IMR-90 (cell line): ENCODE results near the gene CTDP1. TPM values are rescaled to one million over a fixed set of nuclear protein-coding genes. Genes with fewer than 3 reads are reported as not detected.

Experiments
- ATAC-seq: fragments of 200-7000 bp; cut with Tn5 transposase; 2 replicates; pipeline ENCODE4 v1.9.1; 2020; ENCODE audit warnings: low read depth, mild to moderate bottlenecking, moderate library complexity
- BruUV-seq: library from RNA; stranded (reverse); fragments of 400-500 nt; replicated peaks from 2 replicates; lab custom pipeline; 2021; lab: Mats Ljungman, UMichigan
- CTCF ChIA-PET: fragments of 300-600 bp; formaldehyde crosslinking; extraction: SDS; loops from one replicate; lab custom pipeline; 2021; ENCODE audit warnings: antibody characterized with exemption; lab: Yijun Ruan, JAX
- POLR2A ChIA-PET: fragments of 300-600 bp; sonication (Branson Sonifier 250); formaldehyde crosslinking; loops from one replicate; lab custom pipeline; 2022; ENCODE audit warnings: antibody characterized with exemption; ENCODE audit not compliant: unreplicated experiment; lab: Charles Lee
- DNase-seq: peaks from one replicate; pipeline ENCODE4 v3.0.0; 2013
- H2AFZ ChIP-seq: replicated peaks from 2 replicates; pipeline ENCODE3; 2013; ENCODE audit warnings: low read length, mild to moderate bottlenecking; ENCODE audit not compliant: poor library complexity
- H2AK5ac ChIP-seq: 2 replicates; pipeline ENCODE4 v1.6.1; 2013; ENCODE audit warnings: low read depth, low read length, inconsistent platforms
- H2AK9ac ChIP-seq: replicated peaks from 2 replicates; pipeline ENCODE3; 2013; ENCODE audit warnings: mild to moderate bottlenecking, low read depth, low read length, moderate library complexity; ENCODE audit not compliant: poor library complexity
- H2BK120ac ChIP-seq: 2 replicates; pipeline ENCODE4 v1.6.1; 2013; ENCODE audit warnings: low read depth, low read length, inconsistent platforms
- H2BK15ac ChIP-seq: 3 replicates; pipeline ENCODE4 v1.6.1; 2013; ENCODE audit warnings: low read depth, low read length, inconsistent platforms
- H2BK20ac ChIP-seq: 2 replicates; pipeline ENCODE4 v1.6.1; 2013; ENCODE audit warnings: low read depth, mild to moderate bottlenecking, inconsistent platforms, low read length, moderate library complexity
- H2BK5ac ChIP-seq: 2 replicates; pipeline ENCODE4 v1.6.1; 2013; ENCODE audit warnings: mild to moderate bottlenecking, low read depth, low read length, inconsistent platforms; ENCODE audit not compliant: poor library complexity, severe bottlenecking
- H3K14ac ChIP-seq: replicated peaks from 2 replicates; pipeline ENCODE4 v1.6.1; 2013; ENCODE audit warnings: low read depth, low read length, inconsistent platforms
- H3K18ac ChIP-seq: 2 replicates; pipeline ENCODE4 v1.6.1; 2013; ENCODE audit warnings: low read depth, low read length, control low read depth
- H3K23ac ChIP-seq: 2 replicates; pipeline ENCODE4 v1.6.1; 2013; ENCODE audit warnings: low read depth, low read length, inconsistent platforms
- H3K27ac ChIP-seq: 2 replicates; pipeline ENCODE4 v1.5.1; 2013; ENCODE audit warnings: mild to moderate bottlenecking, control low read depth, low read length; ENCODE audit not compliant: insufficient read depth
- H3K27me3 ChIP-seq: 2 replicates; pipeline ENCODE4 v1.6.1; 2013; ENCODE audit warnings: low read length; ENCODE audit not compliant: control insufficient read depth, insufficient read depth
- H3K36me3 ChIP-seq: 2 replicates; pipeline ENCODE4 v1.6.1; 2013; ENCODE audit warnings: low read length, mixed read lengths; ENCODE audit not compliant: control insufficient read depth, insufficient read depth
- H3K4ac ChIP-seq: 2 replicates; pipeline ENCODE4 v1.6.1; 2013; ENCODE audit warnings: low read depth, low read length, inconsistent platforms
- H3K4me1 ChIP-seq: 2 replicates; pipeline ENCODE4 v1.6.1; 2013; ENCODE audit warnings: low read length, mixed read lengths; ENCODE audit not compliant: control insufficient read depth, insufficient read depth
- H3K4me2 ChIP-seq: 2 replicates; pipeline ENCODE4 v1.6.1; 2013; ENCODE audit warnings: low read depth, mild to moderate bottlenecking, control low read depth, low read length, moderate library complexity
- H3K4me3 ChIP-seq: 2 replicates; pipeline ENCODE4 v1.5.1; 2013; ENCODE audit warnings: low read depth, mild to moderate bottlenecking, control low read depth, low read length, moderate library complexity; ENCODE audit not compliant: insufficient read depth
- H3K56ac ChIP-seq: 2 replicates; pipeline ENCODE4 v1.6.1; 2013; ENCODE audit warnings: low read length, inconsistent platforms; ENCODE audit not compliant: insufficient read depth; ENCODE audit errors: extremely low read depth
- H3K79me1 ChIP-seq, 2 experiments: 2 replicates each; pipeline ENCODE4 v1.6.1; 2013; ENCODE audit warnings: low read length in 2 of 2, inconsistent platforms in 1 of 2, low read depth in 1 of 2
- H3K9ac ChIP-seq: 2 replicates; pipeline ENCODE4 v1.6.1; 2013; ENCODE audit warnings: low read depth, low read length, control low read depth
- H3K9me1 ChIP-seq: 2 replicates; pipeline ENCODE4 v1.6.1; 2013; ENCODE audit warnings: low read length, inconsistent platforms; ENCODE audit not compliant: insufficient read depth
- H3K9me3 ChIP-seq: 2 replicates; pipeline ENCODE4 v1.6.1; 2013; ENCODE audit warnings: low read length; ENCODE audit not compliant: control insufficient read depth, insufficient read depth
- H4K20me1 ChIP-seq: 2 replicates; pipeline ENCODE4 v1.6.1; 2013; ENCODE audit warnings: low read length, inconsistent platforms; ENCODE audit not compliant: insufficient read depth
- H4K5ac ChIP-seq: 2 replicates; pipeline ENCODE4 v1.6.1; 2013; ENCODE audit warnings: mild to moderate bottlenecking, low read depth, low read length, control low read depth
- H4K8ac ChIP-seq, 2 experiments: 2 replicates each; pipeline ENCODE4 v1.6.1; 2013; ENCODE audit warnings: low read depth in 2 of 2, low read length in 2 of 2, control low read depth in 1 of 2, inconsistent platforms in 1 of 2
- H4K91ac ChIP-seq: 2 replicates; pipeline ENCODE4 v1.6.1; 2013; ENCODE audit warnings: low read depth, low read length, inconsistent platforms; ENCODE audit not compliant: insufficient read depth
- BHLHE40 ChIP-seq: fragments of 150-350 bp; IDR thresholded peaks from 2 replicates; pipeline ENCODE4 v1.6.1; 2016; ENCODE audit warnings: mild to moderate bottlenecking, low read depth, low read length
- ELK1 ChIP-seq: fragments of 150-350 bp; IDR thresholded peaks from 2 replicates; pipeline ENCODE4 v1.6.1; 2016; ENCODE audit warnings: low read depth, mild to moderate bottlenecking, low read length, moderate library complexity, borderline replicate concordance
- MAZ ChIP-seq: IDR thresholded peaks from 2 replicates; pipeline ENCODE4 v1.6.1; 2012; ENCODE audit warnings: low read depth, mild to moderate bottlenecking, low read length, improper control_type of control experiment, moderate library complexity, borderline replicate concordance
- MXI1 ChIP-seq: IDR thresholded peaks from 2 replicates; pipeline ENCODE4 v1.6.1; 2012; ENCODE audit warnings: low read depth, mild to moderate bottlenecking, low read length, moderate library complexity, borderline replicate concordance
- RAD21 ChIP-seq: IDR thresholded peaks from 2 replicates; pipeline ENCODE4 v1.6.1; 2012; ENCODE audit warnings: low read length, improper control_type of control experiment
- RCOR1 ChIP-seq: IDR thresholded peaks from 2 replicates; pipeline ENCODE4 v1.6.1; 2012; ENCODE audit warnings: mild to moderate bottlenecking, low read length, improper control_type of control experiment; ENCODE audit not compliant: insufficient replicate concordance
- SMC3 ChIP-seq: fragments of 150-350 bp; IDR thresholded peaks from 2 replicates; pipeline ENCODE4 v1.6.1; 2016; ENCODE audit warnings: low read depth, mild to moderate bottlenecking, antibody characterized with exemption, low read length, moderate library complexity
- USF2 ChIP-seq: fragments of 150-350 bp; IDR thresholded peaks from 2 replicates; pipeline ENCODE4 v1.6.1; 2017; ENCODE audit warnings: mild to moderate bottlenecking, antibody characterized with exemption, low read length, low read depth
- WGBS, 2 experiments: methylation state at CpG; one replicate each; pipeline versions ENCODE4 v1.1.5 to v1.1.7; 2013; ENCODE audit warnings: missing lambda C conversion rate in 2 of 2; ENCODE audit not compliant: insufficient read length in 1 of 2; ENCODE audit errors: extremely low coverage in 2 of 2; 5-methylcytosine and 5-hydroxymethylcytosine counted together
- dilution Hi-C: fragments of 300-500 bp; cut with HindIII; formaldehyde crosslinking; loops from one replicate; pipeline ENCODE4 v1.14.3; 2018; ENCODE audit warnings: low sequenced_read_pairs; ENCODE audit not compliant: unreplicated experiment
- in situ Hi-C: fragments of 300-500 bp; cut with MboI; formaldehyde crosslinking; loops from 3 replicates; pipeline ENCODE4 v1.14.3; 2019; ENCODE audit warnings: low sequenced_read_pairs, inconsistent platforms, mixed read lengths
- intact Hi-C: fragments of 100-400 bp; cut with micrococcal nuclease; formaldehyde crosslinking; loops from 2 replicates; pipeline ENCODE4 v1.10.0; 2022
- polyA plus RNA-seq, 3 experiments: library from polyadenylated mRNA; depleted of rRNA; stranded (reverse); fragments of >200 nt; gene quantifications; 2 replicates each; pipeline ENCODE4 v1.2.3, GENCODE V29; 2012; ENCODE audit warnings: low replicate concordance in 1 of 3
- total RNA-seq: library from RNA; depleted of rRNA; stranded (reverse); fragments of >200 nt; gene quantifications from 2 replicates; pipeline ENCODE4 v1.2.3, GENCODE V29; 2012

CTDP1 gene
- total and polyA plus RNA-seq, 2 of the 4 experiments (the other 2 are of a cell fraction) = 13.4 to 17.6 TPM

GRCh38 chr18:79687806-79688205 is 8.2 kb downstream of the CTDP1 start:
- no peak overlapping the region for H3K4me3 ChIP-seq
- no peak overlapping the region for H4K8ac ChIP-seq
- no peak overlapping the region for H2BK20ac ChIP-seq
- no peak overlapping the region for H3K4ac ChIP-seq
- no peak overlapping the region for H3K4me2 ChIP-seq
- in situ Hi-C loops = no loop called here
- H3K9me1 ChIP-seq = peaks cover 13% of the 10 kb centered on the region
- peaks cover 71% of the 10 kb centered on the region for H4K20me1 ChIP-seq
- no peak overlapping the region for H4K5ac ChIP-seq
- peak; percentile 55 for ATAC-seq
- intact Hi-C loops = no loop called here
- peak overlapping the region; percentile 55 for H2AK9ac ChIP-seq
- no peak overlapping the region for H2BK5ac ChIP-seq
- no peak overlapping the region for H4K91ac ChIP-seq
- TF ChIP-seq RCOR1 (no peak), SMC3 (no peak), RAD21 (no peak), MAZ (no peak), BHLHE40 (peak; percentile 60), MXI1 (no peak), ELK1 (no peak), USF2 (peak; percentile 74)
- H2BK120ac ChIP-seq = no peak overlapping the region
- H2AK5ac ChIP-seq = no peak overlapping the region
- no peak overlapping the region for H3K14ac ChIP-seq
- ChIA-PET POLR2A (no interaction called here), CTCF (no interaction called here)
- H3K27ac ChIP-seq = no peak overlapping the region
- H3K9ac ChIP-seq = no peak overlapping the region
- dilution Hi-C loops = no loop called here
- H3K79me1 ChIP-seq = peaks cover 7 to 70% of the 10 kb centered on the region in 2 experiments
- peak; percentile 79 for DNase-seq
- H2AFZ ChIP-seq = peak overlapping the region; percentile 43
- H3K4me1 ChIP-seq = peaks cover 4% of the 10 kb centered on the region
- BruUV-seq = no TSS peak
- H3K18ac ChIP-seq = no peak overlapping the region
- no peaks in the 10 kb centered on the region for H3K27me3 ChIP-seq
- no peak overlapping the region for H3K56ac ChIP-seq
- H3K9me3 ChIP-seq = no peaks in the 10 kb centered on the region
- no peak overlapping the region for H3K23ac ChIP-seq
- WGBS, 2 experiments = no CpG with 5 or more reads among the region's 12 CpGs
- H2BK15ac ChIP-seq = no peak overlapping the region
- no peaks in the 10 kb centered on the region for H3K36me3 ChIP-seq
